Measurements from ENCODE around the gene LAPTM5. TPM values are rescaled to one million over a fixed set of nuclear protein-coding genes. Genes with fewer than 3 reads are reported as not detected.

The LAPTM5 gene
- total and polyA plus RNA-seq, 10 of the 15 experiments (the other 5 are each of a cell fraction or from before 2014, with no cell fraction given) = 24.1 to 1,034 (median 687) TPM

GRCh38 chr1:30762152-30762929, 4.8 kb upstream of the LAPTM5 start (continued):
- TF ChIP-seq ZNF592 (IDR thresholded peaks at IDR 0.05) (0 out of 2 replicates have a peak, but pooled peaks have one; percentile 50), IKZF1 (conservative IDR thresholded peaks at IDR 0.05) (peak; percentile 91), RELA (IDR thresholded peaks at IDR 0.05; ENCODE audit: borderline replicate concordance, partially characterized antibody) (peak; percentile 27), MLLT1 (IDR thresholded peaks at IDR 0.05) (no peak), ZNF207 (IDR thresholded peaks at IDR 0.05; ENCODE audit: borderline replicate concordance) (no peak), TAF1 (IDR thresholded peaks at IDR 0.05; ENCODE audit: borderline replicate concordance, low read depth, low read length) (no peak), ZBED1 (IDR thresholded peaks at IDR 0.05; ENCODE audit: borderline replicate concordance) (peak; percentile 56), POLR2A (IDR thresholded peaks at IDR 0.05; ENCODE audit: low read depth, low read length) (peak; percentile 4; the same call in 1 of the 2 replicates), GABPA (IDR thresholded peaks at IDR 0.05; ENCODE audit: low read depth) (no peak), EP300 (IDR thresholded peaks at IDR 0.05; ENCODE audit: borderline replicate concordance in 1 of 2, control insufficient read depth in 1 of 2, low read depth in 2 of 2, low read length in 2 of 2) (peak in 1 of 2 experiments; percentile 39; a peak in 1 of 4 replicates), BCL11A (IDR thresholded peaks at IDR 0.05; ENCODE audit: low read depth, low read length) (0 out of 2 replicates have a peak, but pooled peaks have one; percentile 6), ATF7 (IDR thresholded peaks at IDR 0.05; ENCODE audit: low read depth) (peak; percentile 94), IKZF2 (IDR thresholded peaks at IDR 0.05) (peak; percentile 81 to 87)
- TF ChIP-seq, protein P1, sequence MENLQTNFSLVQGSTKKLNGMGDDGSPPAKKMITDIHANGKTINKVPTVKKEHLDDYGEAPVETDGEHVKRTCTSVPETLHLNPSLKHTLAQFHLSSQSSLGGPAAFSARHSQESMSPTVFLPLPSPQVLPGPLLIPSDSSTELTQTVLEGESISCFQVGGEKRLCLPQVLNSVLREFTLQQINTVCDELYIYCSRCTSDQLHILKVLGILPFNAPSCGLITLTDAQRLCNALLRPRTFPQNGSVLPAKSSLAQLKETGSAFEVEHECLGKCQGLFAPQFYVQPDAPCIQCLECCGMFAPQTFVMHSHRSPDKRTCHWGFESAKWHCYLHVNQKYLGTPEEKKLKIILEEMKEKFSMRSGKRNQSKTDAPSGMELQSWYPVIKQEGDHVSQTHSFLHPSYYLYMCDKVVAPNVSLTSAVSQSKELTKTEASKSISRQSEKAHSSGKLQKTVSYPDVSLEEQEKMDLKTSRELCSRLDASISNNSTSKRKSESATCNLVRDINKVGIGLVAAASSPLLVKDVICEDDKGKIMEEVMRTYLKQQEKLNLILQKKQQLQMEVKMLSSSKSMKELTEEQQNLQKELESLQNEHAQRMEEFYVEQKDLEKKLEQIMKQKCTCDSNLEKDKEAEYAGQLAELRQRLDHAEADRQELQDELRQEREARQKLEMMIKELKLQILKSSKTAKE (IDR thresholded peaks at IDR 0.05; ENCODE audit: low read depth, poor library complexity, severe bottlenecking) = peak; percentile 68

Measured in GM12878 (cell line).